Stimulated activated CD4-positive, alpha-beta T cell treated with anti-CD3 and anti-CD28 coated beads, Interleukin-15, amount 100 ng/mL, for 1 hour (primary cell): ENCODE measurements around the gene CRTC1.

ENCODE experiments used
- DNase-seq, 2 donors: peaks; one replicate each; pipeline ENCODE4 v3.0.0-alpha.2; 2020; ENCODE audit warnings: low read depth in 1 of 2, low spot score in 1 of 2

The CRTC1 gene

DNA sequence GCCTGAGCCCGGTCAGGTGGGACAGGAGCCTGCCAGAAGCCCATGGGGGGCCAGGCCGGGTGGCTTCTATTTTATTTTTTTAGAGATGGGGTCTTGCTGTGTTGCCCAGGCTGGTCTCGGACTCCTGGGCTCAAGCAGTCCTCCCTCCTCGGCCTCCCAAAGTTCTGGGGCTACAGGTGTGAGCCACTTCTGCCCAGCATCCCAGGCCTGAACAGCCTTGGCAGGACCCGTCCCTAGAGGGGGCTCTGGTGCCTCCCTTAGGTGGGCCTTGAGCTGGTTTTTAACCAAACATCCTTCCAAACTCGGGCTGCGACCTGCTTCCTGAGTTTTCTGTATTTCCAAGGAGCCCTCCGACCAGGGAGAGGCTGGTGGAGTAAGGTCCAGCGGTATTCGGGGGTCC, 97.2 kb downstream of the CRTC1 start:
- DNase-seq = no peak

DNA sequence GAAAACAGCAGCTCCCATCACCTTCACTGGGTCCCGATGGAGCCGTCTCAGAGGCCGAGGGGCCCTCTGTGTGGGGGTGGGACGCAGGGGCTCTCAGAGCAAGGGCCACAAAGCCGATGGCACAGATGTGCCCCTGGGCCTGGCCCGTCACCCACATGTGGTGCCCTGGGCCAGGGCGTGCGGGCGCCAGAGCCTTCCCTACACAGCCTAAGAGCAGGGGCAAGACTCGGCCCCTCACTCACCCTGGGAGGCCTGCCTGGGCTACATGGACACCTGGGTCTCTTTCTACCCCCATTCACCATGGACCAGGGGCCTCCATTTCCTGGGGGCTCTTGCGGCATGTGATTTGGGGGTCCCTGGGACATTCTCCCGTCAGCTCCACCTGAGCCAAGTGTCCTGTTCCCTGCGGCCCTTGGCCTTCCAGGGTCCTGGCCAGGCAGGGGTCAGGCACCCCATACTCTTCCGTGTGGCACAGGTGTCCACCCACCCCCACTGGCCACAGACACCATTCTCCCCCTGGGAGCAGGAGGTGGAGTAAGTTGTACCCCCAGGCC, 97.6 kb downstream of the CRTC1 start:
- no peak for DNase-seq

DNA sequence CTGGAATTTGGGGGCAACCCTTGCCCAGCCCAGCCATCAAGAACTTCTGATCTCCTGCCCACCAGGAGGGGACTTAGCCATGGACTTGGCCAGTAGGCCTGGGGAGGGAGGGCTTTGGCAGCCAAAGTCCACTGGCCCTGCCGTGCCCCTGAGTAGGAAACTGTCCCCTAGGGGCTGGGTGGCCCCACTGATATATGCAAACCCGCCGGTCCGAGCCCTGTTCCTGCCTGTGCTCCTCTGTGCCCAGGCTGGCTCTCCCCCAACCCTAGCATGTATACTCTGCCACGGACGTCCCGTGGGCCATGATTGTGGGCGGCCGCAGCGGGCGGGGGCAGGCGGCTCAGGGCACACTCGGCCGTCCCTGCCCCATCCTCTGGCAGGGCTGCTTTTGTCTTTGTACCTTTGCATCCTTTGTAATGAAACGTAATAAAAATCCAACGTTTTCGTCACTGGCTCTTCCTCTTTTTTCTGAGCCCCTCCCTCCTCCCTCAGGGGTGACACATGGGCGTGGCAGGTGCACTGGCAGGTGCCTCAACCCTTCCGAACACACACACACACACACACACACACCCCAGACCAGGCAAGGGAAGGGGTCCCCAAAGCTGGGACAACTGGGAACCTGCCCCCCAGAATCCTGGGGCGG, 98.5 kb downstream of the CRTC1 start:
- no peak for DNase-seq

DNA sequence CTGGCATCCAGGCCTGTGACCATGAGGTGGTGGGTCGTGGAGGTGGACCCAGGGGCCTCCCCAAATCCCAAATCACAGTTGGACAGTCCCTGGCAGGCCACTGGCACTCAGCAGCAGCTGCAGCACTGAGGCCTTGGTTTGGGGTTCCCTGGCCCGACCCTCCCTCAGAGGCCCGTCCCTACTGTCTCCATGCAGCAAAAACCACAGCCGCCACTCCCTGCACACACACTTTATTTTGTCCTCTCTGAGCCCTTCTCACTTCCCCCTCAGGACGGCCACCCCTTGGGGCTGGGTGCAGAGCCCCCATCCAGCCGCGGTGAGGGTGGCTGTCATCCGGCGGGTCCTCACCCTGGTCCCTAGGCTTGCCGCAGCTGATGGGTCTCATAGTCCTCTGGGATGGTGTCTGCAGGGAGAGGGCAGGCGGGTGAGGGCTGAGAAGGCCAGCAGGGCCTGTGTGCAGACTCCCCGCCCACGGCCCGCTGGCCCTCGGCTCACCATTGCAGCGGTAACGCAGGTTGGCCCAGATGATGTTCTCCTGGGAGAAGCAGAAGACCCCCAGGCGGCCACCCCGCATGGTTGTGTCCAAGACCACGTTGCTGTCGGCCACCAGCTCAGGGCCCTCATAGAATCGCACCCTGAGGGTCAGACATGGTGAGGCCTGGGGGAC, 99.2 kb downstream of the CRTC1 start:
- DNase-seq = no peak

DNA sequence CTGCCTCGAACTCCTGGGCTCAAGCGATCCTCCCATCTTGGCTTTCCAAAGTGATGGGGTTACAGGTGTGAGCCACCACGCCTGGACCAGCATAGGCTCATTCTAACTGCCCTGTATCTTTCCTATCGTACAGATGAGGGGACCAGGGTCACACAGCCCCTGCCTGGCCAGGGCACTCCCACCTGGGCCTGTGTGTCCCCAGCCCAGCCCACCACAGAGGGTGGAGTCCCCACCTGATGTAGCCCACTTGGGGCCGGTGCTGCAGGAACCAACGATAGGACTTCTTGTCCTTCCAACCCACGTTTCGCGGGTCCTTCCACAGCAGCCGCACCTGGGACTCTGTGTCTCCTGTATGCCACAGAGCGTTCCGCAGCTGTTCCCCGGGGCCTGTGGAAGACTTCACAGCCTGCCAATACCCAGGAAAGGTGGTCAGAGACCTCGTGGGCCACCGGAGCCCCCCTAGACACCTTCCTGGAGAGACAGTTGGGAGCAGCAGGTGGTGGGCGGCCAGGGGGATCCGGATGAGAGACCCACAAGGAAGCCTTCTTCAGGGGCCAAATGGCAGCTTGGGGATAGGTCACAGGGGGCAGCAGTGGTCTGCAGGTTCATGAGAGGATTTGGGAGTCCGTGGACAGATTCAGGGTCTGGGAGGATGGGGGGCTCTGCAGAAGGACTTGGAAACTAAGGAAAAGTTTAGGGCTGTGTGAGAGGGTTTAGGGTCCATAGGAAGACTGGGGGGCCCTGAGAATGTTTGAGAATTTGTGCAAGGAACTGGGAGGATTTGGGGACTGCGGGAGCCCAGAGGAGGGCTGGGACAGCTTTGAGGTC, 100.7 kb downstream of the CRTC1 start:
- no peak for DNase-seq

DNA sequence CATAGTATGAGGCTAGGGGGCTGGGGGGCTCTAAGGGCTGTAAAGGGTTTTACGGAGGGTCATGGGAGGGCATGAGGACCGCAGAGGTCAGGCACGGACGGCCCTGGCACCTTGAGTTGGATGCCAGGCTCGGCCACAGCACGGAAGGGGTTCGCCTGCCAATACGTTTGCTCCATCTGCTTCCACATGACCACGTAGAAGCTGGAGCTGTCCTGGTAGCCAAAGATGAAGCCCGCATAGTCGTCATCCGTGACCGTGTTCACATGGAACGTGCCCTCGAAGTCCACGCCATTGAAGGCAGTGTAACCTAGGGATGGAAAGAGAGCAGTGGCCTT, 101.3 kb downstream of the CRTC1 start:
- no peak for DNase-seq

DNA sequence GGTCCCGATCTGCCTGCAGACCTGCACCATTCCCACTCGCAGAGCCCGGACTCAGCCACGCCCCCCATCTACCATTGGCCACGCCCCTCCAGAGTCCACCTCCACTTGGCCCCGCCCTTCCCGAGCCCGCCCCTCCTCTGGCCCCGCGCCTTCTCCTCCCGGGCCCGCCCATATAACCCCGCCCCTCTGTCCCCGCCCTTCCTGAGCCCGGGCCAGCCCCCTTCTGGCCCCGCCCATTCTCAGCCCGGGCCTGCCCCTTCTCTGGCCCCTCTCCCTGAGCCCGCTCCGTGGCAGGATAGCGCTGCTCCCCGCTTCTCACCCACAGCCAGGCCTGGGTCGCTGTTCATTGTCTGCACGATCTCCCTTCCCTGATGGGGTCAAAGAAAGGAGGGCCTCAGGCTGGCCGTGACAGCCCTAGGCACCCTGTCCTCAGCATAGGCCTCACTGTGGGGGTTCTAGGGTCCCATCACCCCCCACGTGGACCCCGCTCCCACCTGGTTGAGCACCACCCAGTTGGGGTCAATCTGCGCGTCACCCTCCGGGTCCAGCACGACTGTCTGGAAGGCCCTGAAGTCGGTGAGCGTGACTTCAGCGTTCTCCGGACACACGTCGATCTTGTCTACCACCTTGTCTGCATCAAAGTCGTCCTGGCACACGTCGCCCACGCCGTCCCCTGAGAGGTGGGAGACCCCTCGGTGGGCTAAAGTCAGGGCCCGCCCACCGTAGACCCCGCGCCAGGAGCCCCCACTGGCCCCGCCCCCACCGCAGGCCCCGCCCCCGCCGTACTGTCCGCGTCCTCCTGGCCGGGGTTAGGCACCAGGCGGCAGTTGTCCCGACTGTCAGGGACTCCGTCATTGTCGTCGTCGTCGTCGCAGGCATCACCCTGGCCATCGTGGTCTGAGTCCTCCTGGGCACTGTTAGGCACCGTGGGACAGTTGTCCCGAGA, 102.0 kb downstream of the CRTC1 start:
- DNase-seq = peak; percentile 32 to 58

DNA sequence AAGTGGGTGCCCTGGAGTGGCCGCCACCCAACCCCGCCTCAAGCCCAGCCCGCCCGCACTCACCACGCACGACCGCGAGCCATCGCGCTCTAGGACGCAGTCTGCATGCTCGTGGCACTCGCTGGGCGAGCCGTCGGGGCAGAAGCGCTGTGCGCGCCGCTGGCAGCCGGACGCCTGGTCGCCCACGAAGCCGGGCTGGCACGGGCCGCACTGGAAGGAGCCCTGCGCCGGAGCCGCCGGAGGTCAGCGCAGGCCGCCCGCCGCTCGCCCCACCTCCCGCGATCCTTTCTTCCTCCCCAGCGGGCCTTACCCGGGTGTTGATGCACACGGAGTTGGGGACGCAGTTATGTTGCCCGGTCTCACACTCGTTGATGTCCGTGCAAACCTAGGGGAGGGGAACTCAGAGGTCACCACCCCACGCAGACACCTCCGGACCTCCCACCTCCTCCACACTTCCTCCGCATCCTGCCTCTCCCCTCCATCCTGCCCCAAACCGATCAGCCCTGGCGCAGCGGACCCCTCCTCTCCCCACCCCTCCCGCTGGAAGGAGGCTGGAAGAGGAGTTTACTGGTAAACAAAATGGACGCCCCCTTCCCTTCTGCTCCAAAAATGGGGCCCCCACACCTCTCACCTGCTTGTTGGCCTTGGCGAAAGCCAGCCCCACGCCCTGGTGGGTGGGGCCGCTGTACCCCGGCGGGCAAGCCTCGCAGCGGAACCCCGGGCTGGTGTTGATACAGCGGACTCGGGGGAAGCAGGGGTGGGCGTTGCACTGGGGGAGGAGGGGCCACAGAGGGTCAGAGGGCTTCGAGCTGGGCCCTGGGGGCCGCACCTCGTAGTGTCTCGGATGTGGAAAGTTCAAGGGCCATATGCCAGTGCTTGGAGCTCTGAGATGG, 105.3 kb downstream of the CRTC1 start:
- DNase-seq = no peak

DNA sequence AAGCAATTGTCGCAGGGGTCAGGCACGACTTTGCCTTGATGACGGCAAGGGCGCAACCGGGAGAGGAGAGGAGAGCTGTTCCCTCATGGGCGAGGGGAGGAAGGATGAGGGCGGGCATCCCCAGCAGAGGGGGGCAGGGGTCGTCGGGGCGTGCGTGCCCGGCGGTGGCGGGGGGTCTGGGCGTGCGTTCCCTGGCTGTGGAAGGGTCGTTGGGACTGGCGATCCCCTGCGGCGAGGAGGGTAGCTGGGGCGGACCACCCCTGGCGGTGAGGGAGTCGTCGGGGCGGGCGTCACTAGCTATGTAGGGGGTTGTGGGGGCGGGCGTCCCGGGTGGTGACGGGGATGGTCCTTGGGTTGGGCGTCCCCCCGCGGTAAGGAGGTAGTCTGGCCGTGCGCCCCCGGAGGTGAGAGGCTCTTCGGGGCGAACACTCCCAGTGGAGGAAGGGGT, 106.0 kb downstream of the CRTC1 start:
- DNase-seq = no peak

DNA sequence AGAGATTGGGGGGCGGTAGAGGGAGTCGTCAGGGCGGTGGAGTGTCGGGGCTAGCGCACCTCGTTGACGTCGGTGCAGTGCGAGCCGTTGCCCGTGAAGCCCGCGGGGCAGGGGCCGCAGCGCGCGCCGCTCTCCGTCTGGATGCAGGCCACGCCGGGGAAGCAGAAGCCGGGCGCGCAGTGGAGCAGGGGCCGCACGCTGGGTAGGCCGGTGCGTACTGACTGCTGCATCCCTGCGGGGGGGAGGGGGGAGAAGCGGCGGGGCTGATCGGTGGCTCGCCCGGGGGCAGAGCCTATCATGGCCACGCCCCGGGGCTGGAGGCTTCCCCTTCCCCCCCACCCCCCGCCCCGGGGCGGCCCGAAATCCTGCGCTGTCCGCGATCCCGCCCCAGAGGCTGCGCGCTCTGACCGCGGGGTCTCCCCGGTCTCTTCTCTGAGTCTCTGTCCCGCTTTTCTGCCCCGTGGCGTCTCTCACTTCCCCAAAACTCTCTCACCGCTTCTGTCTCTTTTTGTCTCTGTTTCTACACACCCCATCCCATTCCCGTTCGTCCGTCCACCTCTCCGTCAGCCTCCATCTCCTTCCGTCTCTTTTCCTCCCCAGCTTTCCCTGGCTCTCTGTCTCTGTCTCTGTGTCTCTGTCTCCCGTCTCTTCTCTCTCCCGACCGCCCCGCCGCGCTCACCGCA, 106.5 kb downstream of the CRTC1 start:
- peak in 1 of 2 donors; percentile 21 for DNase-seq

DNA sequence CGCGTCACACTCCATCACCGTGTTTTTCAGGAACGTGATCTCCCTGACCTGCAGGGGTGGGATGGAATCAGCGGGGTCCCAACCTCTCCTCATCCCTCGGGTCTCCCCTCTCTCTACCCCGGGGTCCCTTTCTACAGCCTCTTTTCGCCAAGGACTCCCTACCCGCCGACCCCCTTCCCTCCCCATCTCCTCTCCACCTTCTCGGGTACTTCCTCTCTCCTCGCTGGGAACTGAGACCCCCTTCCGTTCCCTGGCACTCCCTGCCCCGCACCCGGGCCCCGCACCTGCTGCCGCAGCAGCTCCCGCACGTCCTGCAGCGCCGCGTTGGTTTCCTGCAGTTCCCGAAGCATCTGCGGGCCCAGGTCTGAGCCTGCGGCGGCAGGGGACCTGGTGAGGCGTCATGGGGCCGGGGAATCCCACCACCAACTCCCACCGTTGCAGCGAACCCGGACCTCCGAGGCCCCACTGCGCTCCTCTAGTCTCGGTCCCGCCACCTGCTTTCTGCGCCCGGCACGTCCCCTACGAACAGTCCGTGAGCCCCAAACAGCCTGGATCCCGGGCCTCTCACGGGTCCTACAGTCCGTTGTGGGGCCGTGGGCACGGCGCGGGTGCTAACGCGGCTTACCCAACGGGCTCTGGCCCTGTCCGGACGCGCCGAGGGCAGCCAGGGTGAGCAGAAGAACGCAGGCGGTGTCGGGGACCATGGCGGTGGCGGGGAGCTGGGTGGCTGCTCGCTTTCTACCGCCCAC, 107.3 kb downstream of the CRTC1 start, which contains the start of gene COMP:
Gene COMP (minus strand): TSS at position 740 of the 749 bp plus-strand sequence. CDS start 36 bp downstream, at position 704.
- no peak for DNase-seq

DNA sequence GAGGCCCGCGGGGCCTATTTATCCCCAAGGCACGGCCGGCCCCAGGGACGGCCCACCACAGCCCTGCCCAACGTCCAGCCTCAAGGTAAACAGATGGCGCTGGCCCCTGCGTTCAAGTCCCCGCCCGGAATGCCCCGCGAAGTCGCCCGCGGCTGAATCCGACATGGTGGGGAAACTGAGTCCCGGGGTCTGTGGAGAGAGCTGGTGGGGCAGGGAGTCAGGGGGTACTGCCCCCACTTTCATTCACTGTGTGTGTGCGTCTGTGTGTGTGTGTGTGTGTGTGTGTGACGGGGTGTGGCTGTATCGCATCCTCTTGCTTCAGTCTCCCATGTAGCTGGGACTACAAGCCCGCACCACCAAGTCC, 107.8 kb downstream of the CRTC1 start:
- DNase-seq = no peak

DNA sequence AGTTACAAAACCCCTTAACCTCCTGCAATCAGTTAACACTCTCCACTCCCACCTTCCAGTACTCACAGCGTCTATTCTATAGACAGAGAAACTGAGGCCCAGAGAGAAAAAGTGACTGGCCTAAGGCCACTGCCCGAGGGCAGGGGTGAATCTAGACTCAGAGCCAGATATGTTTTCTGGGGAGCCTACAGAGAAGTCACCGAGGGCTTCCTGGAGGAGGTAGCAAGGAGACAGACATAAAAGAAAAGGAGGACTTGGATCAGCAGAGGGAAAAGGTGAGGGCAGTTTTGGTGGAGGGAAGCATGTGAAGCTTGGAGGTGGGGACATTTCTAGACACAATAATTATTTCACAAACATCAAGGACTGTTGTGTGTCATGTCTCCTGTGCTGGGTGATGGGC, 109.2 kb downstream of the CRTC1 start:
- DNase-seq = no peak

DNA sequence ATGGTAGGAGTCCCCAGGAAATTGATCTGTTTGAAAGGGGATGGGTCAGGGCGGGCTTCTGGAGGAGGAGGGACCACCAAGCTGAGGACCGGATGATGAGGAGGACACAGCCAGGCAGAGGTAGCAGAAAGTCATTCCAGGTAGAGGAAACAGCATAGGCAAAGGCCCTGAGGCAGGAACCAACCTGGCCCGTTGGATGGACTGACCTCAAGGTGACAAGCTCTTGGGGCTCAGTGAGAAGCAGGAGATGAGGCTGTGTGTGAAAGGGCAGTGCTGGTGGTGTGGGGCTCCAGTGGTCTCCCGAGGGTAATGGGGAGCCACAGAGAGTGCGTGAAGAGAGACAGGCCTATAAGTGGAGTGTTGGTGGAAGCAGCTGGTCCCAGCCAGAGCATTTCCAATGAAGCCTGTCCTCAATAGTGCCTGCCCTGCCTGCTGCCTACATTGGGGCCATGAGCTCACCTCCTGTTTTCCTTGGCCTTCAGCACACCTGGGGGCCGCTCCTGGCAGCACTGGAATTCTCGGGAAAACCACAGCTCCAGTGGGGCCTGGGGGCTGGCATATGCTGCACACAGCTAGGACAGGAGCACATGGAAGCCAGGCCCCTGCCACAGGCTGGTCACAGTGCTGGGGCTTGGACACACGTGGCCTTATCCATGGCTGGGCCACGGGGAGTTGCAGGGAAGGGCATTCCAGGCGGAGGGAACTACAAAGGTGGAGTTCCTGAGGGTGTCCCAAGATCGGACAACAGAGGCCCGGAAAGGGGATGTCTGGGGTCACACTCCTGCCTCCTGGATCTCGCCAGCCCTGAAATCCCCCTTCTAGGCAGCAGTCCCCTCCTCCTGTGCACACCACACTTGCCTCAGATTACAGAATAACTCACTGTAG, 109.9 kb downstream of the CRTC1 start:
- DNase-seq = no peak

DNA sequence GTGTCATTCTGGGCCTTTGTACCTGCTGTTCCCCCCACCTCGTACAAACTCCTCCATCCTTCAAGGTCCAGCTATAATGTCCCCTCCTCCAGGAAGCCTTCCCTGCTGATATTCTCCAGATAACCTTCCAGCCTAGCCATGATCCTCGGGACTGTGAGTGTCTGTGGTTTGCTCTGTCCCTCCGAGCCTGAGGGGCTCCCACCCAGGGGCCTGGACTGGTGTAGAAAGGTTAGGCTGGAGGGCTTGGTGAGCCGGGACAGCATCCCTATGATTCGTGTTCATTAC, 110.5 kb downstream of the CRTC1 start:
- no peak for DNase-seq

DNA sequence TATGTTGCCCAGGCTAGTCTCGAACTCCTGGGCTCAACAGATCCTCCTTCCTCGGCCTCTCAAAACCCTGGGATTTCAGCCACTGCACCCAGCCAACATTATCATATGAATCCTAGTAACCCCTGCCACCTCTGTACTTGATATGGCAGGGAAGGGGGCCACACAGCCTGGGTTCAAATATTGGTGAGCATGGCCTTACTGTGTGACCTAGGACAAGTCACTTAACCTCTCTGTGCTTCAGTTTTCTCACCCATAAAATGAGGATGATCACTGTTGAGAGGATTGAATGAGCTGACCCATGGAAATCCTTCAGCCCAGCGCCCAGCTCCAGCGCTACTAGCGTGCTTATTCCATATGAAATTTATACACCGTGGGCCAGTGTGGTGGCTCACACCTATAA, 111.2 kb downstream of the CRTC1 start:
- DNase-seq = no peak

DNA sequence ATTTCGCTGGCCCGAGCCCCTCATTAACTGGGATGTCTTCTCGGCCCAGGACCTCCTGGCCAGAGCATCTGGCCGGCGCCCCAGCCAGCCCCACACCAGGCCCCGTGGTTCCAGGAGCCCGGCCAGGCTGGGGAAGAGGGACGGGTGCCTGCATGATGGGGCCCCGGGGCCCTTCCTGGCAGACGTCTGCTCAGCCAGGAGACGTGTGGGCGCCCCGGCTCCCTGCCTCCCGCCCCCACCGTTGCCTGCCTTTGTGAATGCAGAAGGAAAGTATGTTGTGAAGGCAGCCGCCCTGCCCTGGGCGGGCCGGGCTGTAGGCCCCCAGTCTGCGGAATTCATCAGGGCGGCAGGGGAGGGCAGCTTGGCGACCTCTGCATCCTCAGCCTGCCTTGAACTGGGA, 112.1 kb downstream of the CRTC1 start:
- DNase-seq = no peak

DNA sequence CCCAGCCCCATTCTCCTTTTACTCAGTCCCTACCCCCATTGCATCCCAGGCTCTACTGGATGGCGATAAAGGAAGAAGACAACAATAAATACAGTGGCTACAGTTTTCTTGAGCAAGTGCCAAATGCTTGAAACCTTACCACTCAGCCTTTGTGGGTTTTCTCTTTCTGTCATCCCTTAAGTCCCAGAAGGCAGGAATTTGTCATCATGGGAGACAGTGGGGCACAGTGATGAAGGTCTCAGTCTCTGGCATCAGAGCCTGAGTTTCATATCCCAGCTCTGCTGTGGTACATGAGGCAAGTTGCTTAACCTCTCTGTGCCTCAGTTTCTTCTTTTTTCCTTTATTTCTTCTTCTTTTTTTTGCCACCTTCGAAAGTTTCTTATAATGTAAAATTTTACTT, 112.8 kb downstream of the CRTC1 start:
- no peak for DNase-seq
